Esophagus squamous epithelium (tissue), 5 donors: Measurements from ENCODE around the gene AXIN1. TPM values are rescaled to one million over a fixed set of nuclear protein-coding genes. Genes with fewer than 3 reads are reported as not detected.

Experiments used
- DNase-seq: peaks from one replicate; lab custom pipeline; 2025; lab: John Stamatoyannopoulos, UW
- H3K27ac ChIP-seq, 4 donors: fragments of 200-600 bp; sonication (generic); one replicate each; pipeline ENCODE4 v1.5.1; 2016 to 2019; ENCODE audit warnings: mild to moderate bottlenecking in 1 of 4
- H3K27me3 ChIP-seq, 4 donors: fragments of 200-600 bp; sonication (generic); 1 replicate in 3 of 4; 2 replicates in 1 of 4; pipeline versions ENCODE4 v1.5.1 to v1.6.0; 2017 to 2021; ENCODE audit warnings: antibody characterized with exemption in 1 of 4
- H3K36me3 ChIP-seq, 3 donors: fragments of 200-600 bp; sonication (generic); one replicate each; pipeline ENCODE4 v1.5.1; 2016 to 2019
- H3K4me1 ChIP-seq, 3 donors: fragments of 200-600 bp; sonication (generic); one replicate each; pipeline ENCODE4 v1.5.1; 2017 to 2019
- H3K4me3 ChIP-seq, 4 donors: fragments of 200-600 bp; sonication (generic); 1 replicate in 3 of 4; 2 replicates in 1 of 4; pipeline ENCODE4 v1.5.1; 2016 to 2019; ENCODE audit warnings: mild to moderate bottlenecking in 2 of 4, moderate library complexity in 1 of 4
- H3K9me3 ChIP-seq, 3 donors: fragments of 200-600 bp; sonication (generic); one replicate each; pipeline ENCODE4 v1.5.1; 2016 to 2019
- POLR2A ChIP-seq, 4 donors: fragments of 450-650 bp; IDR thresholded peaks; one replicate each; pipeline ENCODE4 v1.6.1; 2017; ENCODE audit warnings: antibody characterized with exemption in 4 of 4, mild to moderate bottlenecking in 4 of 4, moderate library complexity in 3 of 4
- whole genome bisulfite sequencing, 2 donors: methylation state at CpG; one replicate each; pipeline ENCODE4 v1.1.5; 2018; 5-methylcytosine and 5-hydroxymethylcytosine counted together
- intact Hi-C: fragments of 100-400 bp; cut with DNase I; formaldehyde crosslinking; loops from one replicate; pipeline ENCODE4 v1.15.0; 2022
- total RNA-seq, 4 donors: library from RNA; depleted of rRNA; stranded (reverse); fragments of >200 nt; gene quantifications; one replicate each; pipeline ENCODE4 v1.1.0, GENCODE V29; 2016
- TF ChIP-seq, protein P1 (sequence below), 6 experiments: fragments of 450-650 bp in 4 of 6; fragments of 200-600 bp in 2 of 6; sonication (generic) in 2 of 6; IDR thresholded peaks; one replicate each; pipeline ENCODE4 v1.5.1; 2016 to 2019; ENCODE audit warnings: antibody characterized with exemption in 6 of 6, mild to moderate bottlenecking in 4 of 6, moderate library complexity in 4 of 6
- donor health status: DM: yes; HTN: yes; CAD: no.

Gene AXIN1
- total RNA-seq, 4 donors from 2014 or later, result 17.8 to 32.2 (median 22.2) TPM

DNA sequence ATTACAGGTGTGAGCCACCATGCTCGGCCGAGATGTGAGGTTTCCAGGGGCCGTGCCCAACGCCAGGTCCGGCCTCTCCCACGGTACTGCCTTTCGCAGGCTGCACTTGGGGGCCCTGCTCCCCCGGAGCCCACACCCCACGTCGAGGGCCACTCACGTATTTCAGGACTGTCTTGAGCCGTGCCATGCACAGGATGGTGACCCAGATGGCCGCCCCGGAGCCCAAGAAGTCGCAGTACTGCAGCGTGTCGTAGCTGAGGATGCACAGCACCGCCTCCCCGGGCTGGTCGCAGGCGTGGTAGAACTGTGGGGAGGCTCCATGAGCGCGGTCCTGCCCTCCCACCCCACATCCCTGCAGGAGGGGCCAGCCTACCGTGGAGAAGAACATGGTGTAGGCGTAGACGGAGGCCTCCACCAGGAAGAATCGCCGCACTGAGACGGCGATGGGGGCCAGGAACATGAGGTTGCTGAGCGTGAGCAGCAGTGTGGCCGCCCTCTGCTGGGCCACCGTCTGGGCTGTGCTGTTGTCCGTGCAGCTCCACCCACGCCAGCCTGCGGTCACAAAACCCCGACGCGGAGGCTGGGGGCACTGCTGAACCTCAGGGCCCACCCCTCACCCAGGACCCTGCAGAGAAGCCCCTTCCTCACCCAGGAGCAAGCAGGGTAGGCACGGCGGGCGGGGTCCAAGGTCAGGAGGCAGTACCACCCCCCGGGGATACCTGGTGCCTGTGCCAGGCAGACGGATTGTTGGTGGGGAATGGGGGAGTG is 21.5 kb upstream of the AXIN1 start:
- Histone ChIP-seq H3K4me3 (no peak overlapping the region), H3K27me3 (no peaks in the 10 kb centered on the region), H3K9me3 (no peaks in the 10 kb centered on the region), H3K36me3 (peaks cover 3 to 69% (median 11%) of the 10 kb centered on the region in 3 donors), H3K27ac (no peak overlapping the region), H3K4me1 (peaks cover 16 to 28% (median 16%) of the 10 kb centered on the region in 3 donors)
- no peak for DNase-seq
- intact Hi-C loops, result no loop called here
- TF ChIP-seq, protein P1, sequence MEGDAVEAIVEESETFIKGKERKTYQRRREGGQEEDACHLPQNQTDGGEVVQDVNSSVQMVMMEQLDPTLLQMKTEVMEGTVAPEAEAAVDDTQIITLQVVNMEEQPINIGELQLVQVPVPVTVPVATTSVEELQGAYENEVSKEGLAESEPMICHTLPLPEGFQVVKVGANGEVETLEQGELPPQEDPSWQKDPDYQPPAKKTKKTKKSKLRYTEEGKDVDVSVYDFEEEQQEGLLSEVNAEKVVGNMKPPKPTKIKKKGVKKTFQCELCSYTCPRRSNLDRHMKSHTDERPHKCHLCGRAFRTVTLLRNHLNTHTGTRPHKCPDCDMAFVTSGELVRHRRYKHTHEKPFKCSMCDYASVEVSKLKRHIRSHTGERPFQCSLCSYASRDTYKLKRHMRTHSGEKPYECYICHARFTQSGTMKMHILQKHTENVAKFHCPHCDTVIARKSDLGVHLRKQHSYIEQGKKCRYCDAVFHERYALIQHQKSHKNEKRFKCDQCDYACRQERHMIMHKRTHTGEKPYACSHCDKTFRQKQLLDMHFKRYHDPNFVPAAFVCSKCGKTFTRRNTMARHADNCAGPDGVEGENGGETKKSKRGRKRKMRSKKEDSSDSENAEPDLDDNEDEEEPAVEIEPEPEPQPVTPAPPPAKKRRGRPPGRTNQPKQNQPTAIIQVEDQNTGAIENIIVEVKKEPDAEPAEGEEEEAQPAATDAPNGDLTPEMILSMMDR (IDR thresholded peaks at IDR 0.05), result no peak
- TF ChIP-seq POLR2A (IDR thresholded peaks at IDR 0.05), result no peak
- 85% methylated on average over 19 of the region's 44 CpGs; no CpG with 5 or more reads in 1 of the 2 donors for WGBS, 2 donors

DNA sequence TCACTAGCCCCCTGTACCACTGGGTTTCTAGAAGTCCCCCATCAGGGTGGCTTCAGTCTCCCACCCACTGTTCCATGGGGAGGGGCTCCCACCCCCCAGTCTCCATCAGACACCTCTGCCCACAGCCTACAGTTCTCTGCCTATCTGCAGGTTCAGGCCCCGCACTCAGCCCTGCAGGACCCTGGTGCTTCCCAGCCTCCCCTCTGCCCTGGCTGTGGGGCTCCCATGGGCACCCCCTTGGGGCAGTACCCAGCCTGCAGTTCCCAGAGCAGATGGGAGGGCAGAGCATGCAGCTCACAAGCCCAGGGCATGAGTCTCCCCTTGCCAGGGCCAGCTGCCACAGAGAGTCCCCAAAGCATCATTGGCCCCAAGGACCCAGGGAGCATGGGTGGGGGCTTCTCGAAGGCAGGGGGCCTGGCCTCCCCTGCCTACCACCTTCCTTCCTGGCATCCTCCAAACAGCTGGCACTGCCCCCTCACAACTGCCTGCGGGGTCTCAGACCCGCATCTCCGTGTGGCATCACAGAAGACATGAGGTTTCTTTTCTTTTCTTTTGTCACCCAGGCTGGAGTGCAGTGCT is 20.6 kb upstream of the AXIN1 start:
- no peak for TF ChIP-seq POLR2A (IDR thresholded peaks at IDR 0.05)
- TF ChIP-seq, protein P1 (IDR thresholded peaks at IDR 0.05), result no peak
- H3K9me3 ChIP-seq, result no peaks in the 10 kb centered on the region
- intact Hi-C loops, result no loop called here
- H3K4me1 ChIP-seq, result peaks cover 16 to 25% (median 16%) of the 10 kb centered on the region in 3 donors
- no peak for DNase-seq
- H3K27me3 ChIP-seq, result no peaks in the 10 kb centered on the region
- H3K36me3 ChIP-seq, result peaks cover 7 to 78% (median 17%) of the 10 kb centered on the region in 3 donors
- H3K27ac ChIP-seq, result no peak overlapping the region
- H3K4me3 ChIP-seq, result no peak overlapping the region
- 67 to 75% methylated on average over 4 of the region's 5 CpGs for WGBS, 2 donors

- peaks cover 16 to 25% (median 16%) of the 10 kb centered on the region in 3 donors for H3K4me1 ChIP-seq
- TF ChIP-seq POLR2A (IDR thresholded peaks at IDR 0.05), result no peak
- TF ChIP-seq, protein P1 (IDR thresholded peaks at IDR 0.05), result no peak
- 83 to 94% methylated on average over 5 to 9 of the region's 19 CpGs for WGBS, 2 donors
- H3K4me3 ChIP-seq, result no peak overlapping the region
- DNase-seq, result no peak
- H3K9me3 ChIP-seq, result no peaks in the 10 kb centered on the region
- no peak overlapping the region for H3K27ac ChIP-seq
- intact Hi-C loops, result no loop called here
- H3K36me3 ChIP-seq, result peaks cover 10 to 80% (median 24%) of the 10 kb centered on the region in 3 donors
- H3K27me3 ChIP-seq, result no peaks in the 10 kb centered on the region
Measured at GRCh38 chr16:372302-372983, 19.9 kb upstream of the AXIN1 start.

DNA sequence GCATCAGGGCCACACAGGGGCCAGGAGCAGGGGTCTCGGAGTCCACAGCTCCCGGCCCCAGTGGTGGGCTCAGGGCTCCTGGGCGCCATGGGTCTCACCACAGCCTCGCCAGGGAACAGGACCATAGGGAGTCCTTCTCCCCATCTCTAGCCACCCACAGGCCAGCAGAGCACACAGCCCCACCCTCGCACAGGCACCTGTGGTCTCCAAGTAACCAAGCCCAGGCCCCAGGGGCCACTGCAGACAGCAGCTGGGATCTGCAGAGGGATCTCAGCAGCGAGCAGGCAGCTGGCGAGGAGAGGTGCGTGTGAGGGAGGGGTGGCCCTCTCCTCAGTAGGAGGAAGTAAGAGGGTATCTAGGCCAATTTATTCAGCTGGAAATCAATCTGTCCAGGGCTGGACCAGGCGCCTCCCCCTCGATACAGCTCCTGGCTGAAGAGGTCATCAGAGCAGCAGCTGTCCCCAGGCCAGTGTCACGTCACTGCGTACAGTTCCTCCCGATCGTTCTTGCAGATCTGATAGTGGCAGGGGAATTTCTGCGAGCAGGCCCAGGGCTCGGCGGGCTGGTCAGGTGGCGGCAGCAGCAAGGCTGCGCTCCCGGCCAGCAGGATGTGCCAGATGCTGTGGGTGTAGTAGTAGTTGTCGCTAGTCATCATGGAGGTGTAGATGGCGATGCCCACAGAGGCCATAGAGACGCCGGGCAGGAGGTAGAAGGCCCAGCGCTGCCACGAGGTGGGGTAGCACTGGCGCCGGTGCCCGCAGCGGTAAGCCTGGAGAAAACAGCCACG is 19.2 kb upstream of the AXIN1 start:
- Histone ChIP-seq H3K36me3 (peaks cover 14 to 80% (median 26%) of the 10 kb centered on the region in 3 donors), H3K4me1 (peaks cover 16 to 25% (median 16%) of the 10 kb centered on the region in 3 donors), H3K27me3 (no peaks in the 10 kb centered on the region), H3K4me3 (no peak overlapping the region), H3K27ac (peak overlapping the region in 1 of 4 donors; percentile 77), H3K9me3 (no peaks in the 10 kb centered on the region)
- DNase-seq, result no peak
- WGBS, 2 donors, result 92 to 98% methylated on average over 8 to 16 of the region's 31 CpGs
- intact Hi-C loops, result no loop called here
- TF ChIP-seq, protein P1 (IDR thresholded peaks at IDR 0.05), result no peak
- TF ChIP-seq POLR2A (IDR thresholded peaks at IDR 0.05), result no peak
